Measurements from ENCODE around the gene AP1G2.

- TF ChIP-seq CTCF (IDR thresholded peaks at IDR 0.05) (no peak), EZH2phosphoT487 (IDR thresholded peaks at IDR 0.05) (no peak), EZH2 (IDR thresholded peaks at IDR 0.05) (no peak)
Observed at GRCh38 chr14:23536494-23536893, 31.1 kb downstream of the AP1G2 start.
